Dermis blood vessel endothelial cell (primary cell): ENCODE results near the gene FXYD5. TPM values are rescaled to one million over a fixed set of nuclear protein-coding genes. Genes with fewer than 3 reads are reported as not detected.
"Not testable (repeated sequence)": the region's sequence is repeated elsewhere in the genome, so short reads cannot be mapped to it uniquely, and the experiment has no call there.

Experiments used
- DNase-seq: peaks from one replicate; pipeline ENCODE4 v3.0.0; 2010
- total RNA-seq: library from RNA; depleted of rRNA; stranded (reverse); fragments of >200 nt; gene quantifications from 2 replicates; pipeline ENCODE4 v1.2.3, GENCODE V29; 2014

FXYD5 gene
- total RNA-seq, 1 donor from 2014 or later = 17.2 TPM

DNA sequence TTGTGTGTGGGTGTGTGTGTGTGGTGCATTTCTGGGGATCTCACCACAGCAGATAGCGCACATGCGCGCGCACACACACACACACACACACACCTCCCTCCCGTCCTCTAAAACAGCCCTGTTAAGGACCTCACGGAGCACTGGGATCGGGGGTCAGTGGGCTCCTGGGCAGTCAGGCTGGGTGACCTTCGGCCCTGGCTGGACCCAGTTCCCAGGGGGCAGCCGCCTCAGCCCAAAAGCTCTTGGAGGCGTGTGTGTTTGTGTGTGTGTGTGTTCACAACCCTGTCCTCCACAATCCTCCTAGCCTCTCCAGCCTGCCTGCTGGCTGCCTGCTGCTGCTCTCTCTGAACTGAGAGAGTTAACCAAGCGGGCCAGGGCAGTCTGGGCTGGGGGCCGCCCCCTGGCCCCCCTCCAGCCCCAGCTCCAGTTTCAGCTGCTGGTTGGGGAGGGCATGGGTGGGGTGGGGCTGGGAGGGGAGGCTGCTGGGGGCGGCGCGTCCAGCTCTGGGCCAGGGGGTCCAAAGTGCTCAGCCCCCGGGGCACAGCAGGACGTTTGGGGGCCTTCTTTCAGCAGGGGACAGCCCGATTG lies 16.1 kb upstream of the FXYD5 start, which contains the start of gene FXYD1:
TSS of gene FXYD1 (plus strand) at position 520 of the 588 bp plus-strand sequence. CDS start 1,256 bp downstream, outside the sequence.
- DNase-seq = no peak

- no peak for DNase-seq
These were observed 14.2 kb upstream of the FXYD5 start for GRCh38 chr19:35140207-35140961.

GRCh38 chr19:35140962-35141836 lies 13.3 kb upstream of the FXYD5 start:
- DNase-seq = peak; percentile 91

- DNase-seq = no peak
These were observed 12.5 kb upstream of the FXYD5 start for GRCh38 chr19:35141837-35142605.

- DNase-seq = peak; percentile 65
These were observed 11.8 kb upstream of the FXYD5 start for GRCh38 chr19:35142606-35143230.

DNA sequence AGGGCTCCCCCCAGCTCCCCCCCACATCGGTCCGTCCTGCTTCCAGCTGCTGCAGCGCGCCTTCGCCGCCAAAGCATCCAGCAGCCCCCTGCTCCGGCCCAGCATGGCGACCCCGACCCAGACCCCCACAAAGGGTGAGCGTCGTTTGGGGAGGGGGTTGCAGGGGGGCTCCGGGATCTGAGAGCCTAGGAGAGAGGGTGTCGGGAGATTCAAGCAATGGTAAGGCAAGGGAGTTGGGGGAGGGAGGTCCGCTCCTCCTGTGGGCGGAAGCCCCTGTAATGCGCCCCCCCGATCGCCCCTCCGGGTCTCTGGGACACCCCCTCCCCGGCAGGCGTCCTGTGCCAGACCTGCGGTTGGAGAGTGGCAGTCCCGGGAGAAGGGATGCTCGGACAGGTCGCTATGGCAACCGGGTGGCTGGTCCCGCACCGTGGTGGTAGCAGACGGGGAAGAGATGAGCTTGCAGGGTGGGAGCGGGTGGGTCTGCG lies 11.3 kb upstream of the FXYD5 start, which contains the start of gene FXYD7:
TSS of gene FXYD7 (plus strand) at position 25 of the 485 bp plus-strand sequence. CDS start at position 104, 79 bp downstream.
- DNase-seq = no peak

DNA sequence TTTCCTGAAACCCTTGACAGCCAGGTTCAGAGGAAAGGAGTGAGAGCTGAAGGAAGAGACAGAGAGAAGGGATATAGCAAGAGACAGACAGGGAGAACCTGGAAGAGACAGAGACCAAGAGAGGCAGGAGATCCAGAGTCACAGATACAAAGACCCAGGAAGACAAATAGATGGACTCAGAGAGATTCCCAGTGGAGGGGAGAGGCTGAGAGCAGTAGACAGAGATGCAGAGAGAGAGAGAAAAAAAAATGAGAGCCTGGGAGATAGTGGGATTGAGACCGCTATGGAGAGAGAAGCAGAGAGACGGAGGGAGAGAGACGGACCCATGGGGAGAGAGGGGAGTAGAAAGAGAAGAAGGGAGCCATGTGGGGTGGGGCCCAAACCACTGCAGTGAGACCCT lies 10.7 kb upstream of the FXYD5 start:
- no peak for DNase-seq

GRCh38 chr19:35144259-35144599 lies 10.3 kb upstream of the FXYD5 start:
- no peak for DNase-seq

GRCh38 chr19:35144600-35145436 lies 9.7 kb upstream of the FXYD5 start:
- DNase-seq = peak; percentile 14

DNA sequence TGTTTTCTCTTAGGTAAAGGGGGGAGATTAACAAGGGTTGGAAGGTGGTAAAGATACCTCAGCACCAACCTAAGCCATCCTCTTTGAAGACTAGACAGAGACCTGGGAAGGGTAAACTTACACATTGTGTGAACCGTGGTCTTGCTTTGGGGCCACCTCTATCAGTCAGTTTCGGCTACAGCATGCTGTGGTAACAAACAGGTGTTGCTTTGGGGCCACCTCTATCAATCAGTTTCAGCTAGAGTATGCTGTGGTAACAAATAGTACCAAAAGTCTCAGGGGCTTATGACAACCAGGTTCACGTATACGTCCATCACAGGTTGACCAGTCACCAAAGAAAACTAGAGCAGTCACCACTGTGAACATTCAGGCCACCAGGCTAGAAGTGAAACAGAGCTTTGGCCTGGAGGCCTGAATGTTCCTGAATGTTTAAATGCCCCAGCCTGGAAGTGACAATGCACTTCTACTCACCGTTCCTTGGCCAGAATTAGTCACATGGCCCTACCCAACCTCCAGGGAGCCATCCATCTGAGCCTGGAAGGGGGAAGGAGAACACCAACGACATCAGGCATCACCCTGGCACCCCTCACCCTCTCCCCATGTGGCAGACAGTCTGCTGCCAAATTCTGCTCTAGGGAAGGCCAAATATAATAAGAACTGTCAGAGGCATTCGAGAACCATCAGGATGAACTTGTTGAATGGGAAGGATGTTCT lies 7.6 kb upstream of the FXYD5 start:
- DNase-seq = no peak

DNA sequence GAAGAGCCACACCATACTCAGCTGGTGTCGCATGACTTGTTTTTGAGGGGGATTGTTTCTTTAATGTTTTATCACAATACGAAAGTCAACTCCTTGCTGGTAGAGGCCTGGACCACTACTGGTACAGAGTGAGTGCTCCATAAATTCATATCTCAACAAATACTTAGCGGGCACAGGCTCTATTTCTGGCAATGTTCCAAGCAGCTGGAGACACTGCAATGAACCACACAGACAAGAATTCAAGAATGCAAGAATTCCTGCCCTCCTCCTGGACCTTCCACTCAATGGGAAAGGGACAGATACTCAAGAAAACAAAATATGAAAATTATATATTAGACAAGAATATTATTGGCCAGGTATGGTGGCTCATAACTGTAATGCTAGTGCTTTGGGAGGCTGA lies 5.1 kb upstream of the FXYD5 start:
- DNase-seq = no peak

GRCh38 chr19:35150445-35150844 lies 4.1 kb upstream of the FXYD5 start:
- no peak for DNase-seq

GRCh38 chr19:35151273-35152065 lies 3.1 kb upstream of the FXYD5 start:
- no peak for DNase-seq

DNA sequence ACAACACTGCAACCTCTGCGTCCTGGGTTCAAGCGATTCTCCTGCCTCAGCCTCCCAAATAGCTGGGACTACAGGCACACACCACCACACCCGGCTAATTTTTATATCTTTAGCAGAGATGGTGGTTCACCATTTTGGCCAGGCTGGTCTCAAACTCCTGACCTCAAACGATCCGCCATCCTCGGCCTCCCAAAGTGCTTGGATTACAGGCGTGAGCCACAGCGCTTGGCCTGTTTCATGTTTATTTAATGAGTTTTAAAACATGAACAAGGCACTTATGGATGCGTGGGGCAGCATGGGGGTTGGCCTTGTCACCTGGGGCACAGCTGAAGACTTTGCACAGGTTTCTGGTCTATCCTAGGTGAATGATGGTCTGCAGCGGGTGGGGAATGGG lies 1.4 kb upstream of the FXYD5 start:
- DNase-seq = not testable (repeated sequence)

DNA sequence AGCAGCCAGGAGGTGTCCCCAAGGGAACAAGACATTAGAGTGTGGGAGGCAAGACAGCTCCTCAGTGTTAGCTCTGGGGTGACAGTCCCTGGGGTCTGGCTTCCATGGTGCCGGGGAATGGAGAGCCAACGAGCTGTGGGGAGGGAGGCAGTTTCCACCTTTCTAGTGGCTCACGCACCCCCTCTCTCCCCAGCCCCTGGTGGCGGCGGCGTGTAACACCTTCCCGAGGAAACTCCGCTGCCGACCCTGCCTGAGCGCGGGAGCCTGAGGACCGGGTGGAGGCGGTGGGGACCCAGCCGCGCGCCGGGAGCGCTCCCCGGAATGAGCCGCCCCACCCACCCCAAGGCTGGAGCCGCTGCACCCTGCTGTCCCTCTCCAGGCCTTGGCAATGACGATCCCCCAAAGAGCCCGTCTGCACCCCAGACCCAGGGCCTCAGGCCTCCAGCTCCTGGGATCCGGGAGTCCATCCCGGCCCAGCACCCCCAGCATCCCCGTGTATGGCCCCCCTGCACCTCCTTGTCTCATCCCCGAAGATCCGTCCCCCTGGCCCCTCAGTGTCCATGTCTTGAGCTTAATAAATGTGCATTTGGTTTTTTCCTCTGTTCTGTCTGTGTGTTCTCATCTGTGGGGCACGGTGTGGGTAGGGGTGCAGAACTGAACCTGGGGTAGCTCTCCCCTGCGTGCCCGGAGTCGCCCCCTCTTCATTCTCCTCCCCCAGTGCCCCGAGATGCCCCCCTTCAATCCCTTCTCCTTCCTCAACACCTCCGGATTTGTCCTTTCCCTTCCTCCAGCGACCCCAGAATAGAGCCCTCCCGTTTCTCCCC lies 622 bp upstream of the FXYD5 start:
- DNase-seq = peak; percentile 65

GRCh38 chr19:35155441-35155840 lies 906 bp downstream of the FXYD5 start:
- DNase-seq = no peak

GRCh38 chr19:35155981-35156672 lies 1.6 kb downstream of the FXYD5 start:
- DNase-seq = no peak

DNA sequence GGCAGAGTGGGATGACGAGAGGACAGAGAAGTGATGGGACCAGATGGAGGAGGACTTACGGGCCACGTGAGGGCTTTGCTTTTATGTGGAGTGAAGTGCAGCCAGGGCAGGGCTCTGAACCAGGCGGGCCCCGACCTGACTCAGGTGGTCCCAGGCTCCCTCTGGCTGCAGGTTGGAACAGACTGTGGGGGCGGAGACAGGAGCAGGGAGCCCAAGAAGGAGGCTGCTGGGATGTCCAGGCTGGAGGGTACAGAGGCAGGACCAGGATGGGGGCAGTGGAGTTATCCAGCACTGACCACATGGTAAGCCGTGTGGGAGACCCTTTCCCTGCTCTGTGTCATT lies 2.1 kb downstream of the FXYD5 start:
- DNase-seq = no peak
